ENCODE results near the gene WNT6. TPM values are rescaled to one million over a fixed set of nuclear protein-coding genes. Genes with fewer than 3 reads are reported as not detected.

Gene WNT6
- total and polyA plus RNA-seq, 2 of the 8 experiments (the other 6 are each of a cell fraction or from before 2014, with no cell fraction given): not detected

GRCh38 chr2:218855305-218856166 lies 4.1 kb upstream of the WNT6 start:
- no peak overlapping the region for H2BK120ac ChIP-seq (replicated peaks; ENCODE audit: low read depth, low read length)
- peak overlapping the region in 1 of 2 experiments; percentile 41; a peak in 2 of 4 replicates for H3K4me2 ChIP-seq (ENCODE audit: insufficient read depth in 1 of 2, low read depth in 2 of 2, low read length in 2 of 2)
- H3K27me3 ChIP-seq (replicated peaks in 1 of 4; ENCODE audit: control insufficient read depth in 3 of 4, extremely low read depth in 1 of 4, insufficient read depth in 3 of 4, low read length in 3 of 4): peaks cover 73 to 81% (median 75%) of the 10 kb centered on the region in 4 experiments
- peaks cover 5% of the 10 kb centered on the region; the same call in 1 of the 2 replicates for H3K23me2 ChIP-seq (ENCODE audit: low read depth, low read length)
- H3K36me3 ChIP-seq (ENCODE audit: control insufficient read depth in 2 of 4, insufficient read depth in 4 of 4, low read length in 3 of 4): peaks cover 0 to 2% (median 0%) of the 10 kb centered on the region in 4 experiments; a peak in 1 of 8 replicates
- peak overlapping the region in 1 of 4 experiments; percentile 14; a peak in 2 of 8 replicates for H3K4me3 ChIP-seq (ENCODE audit: extremely low read depth in 1 of 4, insufficient read depth in 2 of 4, low read depth in 3 of 4, low read length in 4 of 4)
- no peak for FAIRE-seq
- H3K14ac ChIP-seq (ENCODE audit: insufficient read length): no peak overlapping the region
- H3K4me1 ChIP-seq (replicated peaks in 1 of 4; ENCODE audit: control insufficient read depth in 3 of 4, insufficient read depth in 4 of 4, low read length in 3 of 4): peaks cover 16 to 46% (median 24%) of the 10 kb centered on the region in 4 experiments
- ChIA-PET CTCF (ENCODE audit: partially characterized antibody) (interaction anchor here (0.6 to 3.0 kb wide), 17 partner anchors 9 to 147 kb away, joined by 3 to 35 read pairs (median 4); partner anchors contain the start of gene FEV), POLR2A (ENCODE audit: partially characterized antibody) (interaction anchor here (0.7 to 1.3 kb wide), 2 partner anchors 9 to 874 kb away, joined by 3 to 4 read pairs; no protein-coding TSS in a partner anchor)
- H3K9ac ChIP-seq (replicated peaks in 1 of 4; ENCODE audit: extremely low read depth in 1 of 4, low read depth in 3 of 4, low read length in 3 of 4): no peak overlapping the region
- H3K18ac ChIP-seq (ENCODE audit: extremely low read depth, low read length): no peak overlapping the region
- 0 out of 2 replicates have a peak overlapping the region, but pooled peaks have one; percentile 18 for H2BK20ac ChIP-seq (ENCODE audit: low read length)
- H2BK5ac ChIP-seq (ENCODE audit: low read depth, low read length): no peak overlapping the region
- no peak overlapping the region for H4K91ac ChIP-seq (replicated peaks; ENCODE audit: insufficient read length, low read length)
- no peak overlapping the region for H3K4ac ChIP-seq (replicated peaks; ENCODE audit: insufficient read length, low read depth, low read length)
- H3K23ac ChIP-seq (ENCODE audit: insufficient read length): no peak overlapping the region
- H2BK15ac ChIP-seq (ENCODE audit: low read length): no peak overlapping the region
- H4K20me1 ChIP-seq (replicated peaks in 1 of 2; ENCODE audit: control insufficient read depth in 1 of 2, insufficient read depth in 2 of 2, low read length in 2 of 2): peaks cover 11 to 12% of the 10 kb centered on the region in 2 experiments
- peak overlapping the region; percentile 20; the same call in 1 of the 2 replicates for H4K8ac ChIP-seq (ENCODE audit: extremely low read depth, insufficient read depth, low read length)
- TF ChIP-seq SUZ12 (IDR thresholded peaks at IDR 0.05; ENCODE audit: low read length) (0 out of 2 replicates have a peak, but pooled peaks have one; percentile 35), TEAD4 (IDR thresholded peaks at IDR 0.05; ENCODE audit: low read depth, low read length) (no peak), TAF1 (IDR thresholded peaks at IDR 0.05; ENCODE audit: low read depth, low read length) (no peak), NANOG (IDR thresholded peaks at IDR 0.05; ENCODE audit: insufficient read depth, low read depth, low read length, poor library complexity, severe bottlenecking) (no peak), BCL11A (IDR thresholded peaks at IDR 0.05; ENCODE audit: low read depth in 2 of 2, low read length in 2 of 2) (no peak), GTF2F1 (IDR thresholded peaks at IDR 0.05; ENCODE audit: borderline replicate concordance, low read depth, low read length) (no peak), POLR2A (IDR thresholded peaks at IDR 0.05; ENCODE audit: control extremely low read depth in 1 of 2, low read depth in 2 of 2, low read length in 2 of 2) (no peak), EGR1 (IDR thresholded peaks at IDR 0.05; ENCODE audit: borderline replicate concordance, low read depth, low read length) (no peak), EZH2 (IDR thresholded peaks at IDR 0.05; ENCODE audit: low read depth, low read length, severe bottlenecking) (peak; percentile 34), CEBPB (IDR thresholded peaks at IDR 0.05; ENCODE audit: low read depth, low read length) (no peak), POU5F1 (IDR thresholded peaks at IDR 0.05; ENCODE audit: low read depth, low read length) (no peak), CHD2 (IDR thresholded peaks at IDR 0.05; ENCODE audit: low read length) (no peak)
- H2AK5ac ChIP-seq (ENCODE audit: low read depth, low read length): peak overlapping the region; percentile 75; the same call in 1 of the 2 replicates
- no peaks in the 10 kb centered on the region for H3K79me2 ChIP-seq (ENCODE audit: control insufficient read depth in 1 of 2, insufficient read depth in 2 of 2, low read length in 2 of 2)
- no peak overlapping the region for H4K5ac ChIP-seq (ENCODE audit: insufficient read length, low read depth, low read length)
- H2BK12ac ChIP-seq (ENCODE audit: low read depth, low read length): no peak overlapping the region
- H3K79me1 ChIP-seq (ENCODE audit: low read depth, low read length): no peaks in the 10 kb centered on the region
- no peak for DNase-seq (ENCODE audit: low read depth in 1 of 2, low spot score in 2 of 2)
- no peak overlapping the region for H3K27ac ChIP-seq (ENCODE audit: low read depth, low read length)
- H3K9me3 ChIP-seq (ENCODE audit: insufficient read depth in 2 of 2, low read depth in 1 of 2, low read length in 1 of 2): no peaks in the 10 kb centered on the region
- H3K56ac ChIP-seq (replicated peaks; ENCODE audit: insufficient read length, low read depth, low read length): no peak overlapping the region
- H2AFZ ChIP-seq (ENCODE audit: low read length): no peak overlapping the region
- WGBS, 2 experiments (ENCODE audit: extremely low coverage in 1 of 2, insufficient coverage in 1 of 2, insufficient read length in 1 of 2, insufficient replicate concordance in 2 of 2, low coverage in 1 of 2, low lambda C conversion rate in 2 of 2, missing lambda C conversion rate in 1 of 2): 29% methylated on average over 11 of the region's 14 CpGs; no CpG with 5 or more reads in 1 of the 2 experiments
